ENCODE results near the gene EVI5L. TPM values are rescaled to one million over a fixed set of nuclear protein-coding genes. Genes with fewer than 3 reads are reported as not detected.
A peak's percentile ranks its signal among the peaks of the same experiment; 100 is the strongest.

EVI5L gene
- total and polyA plus RNA-seq, 2 of the 4 experiments (the other 2 are of a cell fraction): 12.7 to 14.6 TPM

- H3K18ac ChIP-seq (ENCODE audit: low read depth, low read length): no peak overlapping the region
- H3K9me3 ChIP-seq (ENCODE audit: control insufficient read depth, insufficient read depth, low read length): no peaks in the 10 kb centered on the region
- no peaks in the 10 kb centered on the region for H3K36me3 ChIP-seq (ENCODE audit: control insufficient read depth, insufficient read depth, low read length)
- no peak overlapping the region for H3K27ac ChIP-seq (ENCODE audit: insufficient read depth, low read length)
- H4K8ac ChIP-seq (ENCODE audit: low read depth in 2 of 2, low read length in 2 of 2): no peak overlapping the region
- ChIA-PET POLR2A (ENCODE audit: unreplicated experiment) (no interaction called here), CTCF (interaction anchor here (0.7 to 1.3 kb wide), 2 partner anchors 10 to 16 kb away, joined by 3 to 6 read pairs; no protein-coding TSS in a partner anchor)
- H4K91ac ChIP-seq (ENCODE audit: insufficient read depth, low read depth, low read length): no peak overlapping the region
- no peak overlapping the region for H2BK15ac ChIP-seq (ENCODE audit: low read depth, low read length)
- DNase-seq: peak; percentile 41
- H2BK120ac ChIP-seq (ENCODE audit: low read depth, low read length): no peak overlapping the region
- no peaks in the 10 kb centered on the region for H3K9me1 ChIP-seq (ENCODE audit: insufficient read depth, low read length)
- dilution Hi-C loops (cut with HindIII; ENCODE audit: low sequenced_read_pairs, unreplicated experiment) (no loop called here), intact Hi-C loops (cut with micrococcal nuclease) (loop anchor here (1.0 kb wide), 1 partner anchor 400 kb away; no protein-coding TSS in a partner anchor), in situ Hi-C loops (cut with MboI; ENCODE audit: low sequenced_read_pairs) (no loop called here)
- H2AFZ ChIP-seq (replicated peaks; ENCODE audit: low read length, poor library complexity): peak overlapping the region; percentile 77
- H4K5ac ChIP-seq (ENCODE audit: low read depth, low read length): no peak overlapping the region
- no peak overlapping the region for H3K4ac ChIP-seq (ENCODE audit: low read depth, low read length)
- peaks cover 8% of the 10 kb centered on the region for H4K20me1 ChIP-seq (ENCODE audit: insufficient read depth, low read length)
- peaks cover 6% of the 10 kb centered on the region for H3K4me1 ChIP-seq (ENCODE audit: control insufficient read depth, insufficient read depth, low read length)
- no peak overlapping the region for H2BK20ac ChIP-seq (ENCODE audit: low read depth, low read length)
- no peaks in the 10 kb centered on the region for H3K27me3 ChIP-seq (ENCODE audit: control insufficient read depth, insufficient read depth, low read length)
- H3K23ac ChIP-seq (ENCODE audit: low read depth, low read length): no peak overlapping the region
- H3K4me3 ChIP-seq (ENCODE audit: insufficient read depth, low read depth, low read length): no peak overlapping the region
- BruUV-seq (replicated peaks): no TSS peak
- H3K14ac ChIP-seq (replicated peaks; ENCODE audit: low read depth, low read length): no peak overlapping the region
- WGBS, 2 experiments (ENCODE audit: extremely low coverage in 2 of 2, insufficient read length in 1 of 2): 24% methylated on average over 16 of the region's 45 CpGs; no CpG with 5 or more reads in 1 of the 2 experiments
- peak overlapping the region; percentile 67 for H2AK9ac ChIP-seq (replicated peaks; ENCODE audit: low read depth, low read length, poor library complexity)
- no peak overlapping the region for H3K4me2 ChIP-seq (ENCODE audit: low read depth, low read length)
- no peaks in the 10 kb centered on the region for H3K79me1 ChIP-seq (ENCODE audit: low read depth in 1 of 2, low read length in 2 of 2)
- H2AK5ac ChIP-seq (ENCODE audit: low read depth, low read length): no peak overlapping the region
- H3K9ac ChIP-seq (ENCODE audit: low read depth, low read length): no peak overlapping the region
- H3K56ac ChIP-seq (ENCODE audit: extremely low read depth, insufficient read depth, low read length): no peak overlapping the region
- peak; percentile 89 for ATAC-seq (ENCODE audit: low read depth)
- no peak overlapping the region for H2BK5ac ChIP-seq (ENCODE audit: low read depth, low read length, poor library complexity, severe bottlenecking)
- TF ChIP-seq CTCF (conservative IDR thresholded peaks at IDR 0.05; ENCODE audit: low read depth, low read length) (peak; percentile 82), MAZ (IDR thresholded peaks at IDR 0.05; ENCODE audit: borderline replicate concordance, low read depth, low read length) (peak; percentile 34; the same call in 1 of the 2 replicates), BHLHE40 (IDR thresholded peaks at IDR 0.05; ENCODE audit: low read depth, low read length) (no peak), CEBPB (IDR thresholded peaks at IDR 0.05; ENCODE audit: low read depth, low read length) (no peak), SMC3 (IDR thresholded peaks at IDR 0.05; ENCODE audit: low read depth, low read length) (peak; percentile 59), NFE2L2 (IDR thresholded peaks at IDR 0.05; ENCODE audit: low read depth, low read length) (no peak), POLR2A (IDR thresholded peaks at IDR 0.05; ENCODE audit: low read depth, low read length) (no peak), RFX5 (IDR thresholded peaks at IDR 0.05; ENCODE audit: low read depth, low read length) (no peak), CHD1 (IDR thresholded peaks at IDR 0.05; ENCODE audit: low read depth, low read length) (no peak), ELK1 (IDR thresholded peaks at IDR 0.05; ENCODE audit: borderline replicate concordance, low read depth, low read length) (no peak), USF2 (IDR thresholded peaks at IDR 0.05; ENCODE audit: low read depth, low read length) (no peak), MXI1 (IDR thresholded peaks at IDR 0.05; ENCODE audit: borderline replicate concordance, low read depth, low read length) (no peak), RCOR1 (IDR thresholded peaks at IDR 0.05; ENCODE audit: insufficient replicate concordance, low read length) (no peak), FOS (IDR thresholded peaks at IDR 0.05; ENCODE audit: low read depth, low read length) (no peak)
Measured at GRCh38 chr19:7852851-7853769, 23.1 kb downstream of the EVI5L start.
